Measurements from ENCODE around the gene CAMKV.
A peak's percentile ranks its signal among the peaks of the same experiment; 100 is the strongest.
"Not testable (repeated sequence)": the region's sequence is repeated elsewhere in the genome, so short reads cannot be mapped to it uniquely, and the experiment has no call there.

The CAMKV gene, protein sequence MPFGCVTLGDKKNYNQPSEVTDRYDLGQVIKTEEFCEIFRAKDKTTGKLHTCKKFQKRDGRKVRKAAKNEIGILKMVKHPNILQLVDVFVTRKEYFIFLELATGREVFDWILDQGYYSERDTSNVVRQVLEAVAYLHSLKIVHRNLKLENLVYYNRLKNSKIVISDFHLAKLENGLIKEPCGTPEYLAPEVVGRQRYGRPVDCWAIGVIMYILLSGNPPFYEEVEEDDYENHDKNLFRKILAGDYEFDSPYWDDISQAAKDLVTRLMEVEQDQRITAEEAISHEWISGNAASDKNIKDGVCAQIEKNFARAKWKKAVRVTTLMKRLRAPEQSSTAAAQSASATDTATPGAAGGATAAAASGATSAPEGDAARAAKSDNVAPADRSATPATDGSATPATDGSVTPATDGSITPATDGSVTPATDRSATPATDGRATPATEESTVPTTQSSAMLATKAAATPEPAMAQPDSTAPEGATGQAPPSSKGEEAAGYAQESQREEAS

DNA sequence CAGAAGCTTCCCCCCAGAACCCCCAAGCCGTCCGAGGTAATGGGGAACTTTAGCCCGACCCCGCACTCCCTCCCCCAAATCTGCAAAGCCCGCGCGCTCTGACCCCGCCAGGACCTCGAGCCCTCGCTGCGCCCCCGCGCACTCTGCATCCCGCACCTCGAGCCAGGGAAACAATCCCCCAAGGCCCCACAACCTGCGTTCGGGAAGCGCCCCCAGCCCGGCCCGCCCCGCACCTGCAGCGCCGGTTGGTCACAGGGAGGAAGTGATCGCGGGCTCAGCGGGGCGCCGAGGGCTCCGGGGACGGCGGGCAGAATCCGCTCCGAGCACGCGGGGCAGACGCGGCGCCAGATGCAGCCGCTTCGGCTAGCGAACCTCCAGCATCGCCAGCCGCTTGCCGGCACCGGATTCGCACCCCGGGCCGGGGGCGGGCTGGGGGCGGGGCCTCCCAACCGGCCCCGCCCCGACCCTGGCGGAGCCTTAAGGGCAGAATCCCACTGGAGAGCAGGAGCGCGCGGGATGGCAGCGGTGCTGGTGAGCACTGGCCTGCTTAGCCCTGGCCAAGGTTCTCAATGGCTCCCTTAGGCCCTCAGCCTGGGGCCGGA is at the start of gene CAMKV:
TSS of gene CAMKV (minus strand) at position 382 of the 602 bp plus-strand sequence. CDS start 7,518 bp downstream, outside the sequence.
- TF ChIP-seq, protein P1, sequence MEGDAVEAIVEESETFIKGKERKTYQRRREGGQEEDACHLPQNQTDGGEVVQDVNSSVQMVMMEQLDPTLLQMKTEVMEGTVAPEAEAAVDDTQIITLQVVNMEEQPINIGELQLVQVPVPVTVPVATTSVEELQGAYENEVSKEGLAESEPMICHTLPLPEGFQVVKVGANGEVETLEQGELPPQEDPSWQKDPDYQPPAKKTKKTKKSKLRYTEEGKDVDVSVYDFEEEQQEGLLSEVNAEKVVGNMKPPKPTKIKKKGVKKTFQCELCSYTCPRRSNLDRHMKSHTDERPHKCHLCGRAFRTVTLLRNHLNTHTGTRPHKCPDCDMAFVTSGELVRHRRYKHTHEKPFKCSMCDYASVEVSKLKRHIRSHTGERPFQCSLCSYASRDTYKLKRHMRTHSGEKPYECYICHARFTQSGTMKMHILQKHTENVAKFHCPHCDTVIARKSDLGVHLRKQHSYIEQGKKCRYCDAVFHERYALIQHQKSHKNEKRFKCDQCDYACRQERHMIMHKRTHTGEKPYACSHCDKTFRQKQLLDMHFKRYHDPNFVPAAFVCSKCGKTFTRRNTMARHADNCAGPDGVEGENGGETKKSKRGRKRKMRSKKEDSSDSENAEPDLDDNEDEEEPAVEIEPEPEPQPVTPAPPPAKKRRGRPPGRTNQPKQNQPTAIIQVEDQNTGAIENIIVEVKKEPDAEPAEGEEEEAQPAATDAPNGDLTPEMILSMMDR (IDR thresholded peaks at IDR 0.05; ENCODE audit: control insufficient read depth, insufficient read depth, low read depth, low read length, missing control alignments) = no peak
- no peak within 1 kb of the TSS; the same call in 1 of the 2 replicates for H3K4me3 ChIP-seq (ENCODE audit: control insufficient read depth, low read depth, low read length)
- no peak for DNase-seq (ENCODE audit: low read depth)

DNA sequence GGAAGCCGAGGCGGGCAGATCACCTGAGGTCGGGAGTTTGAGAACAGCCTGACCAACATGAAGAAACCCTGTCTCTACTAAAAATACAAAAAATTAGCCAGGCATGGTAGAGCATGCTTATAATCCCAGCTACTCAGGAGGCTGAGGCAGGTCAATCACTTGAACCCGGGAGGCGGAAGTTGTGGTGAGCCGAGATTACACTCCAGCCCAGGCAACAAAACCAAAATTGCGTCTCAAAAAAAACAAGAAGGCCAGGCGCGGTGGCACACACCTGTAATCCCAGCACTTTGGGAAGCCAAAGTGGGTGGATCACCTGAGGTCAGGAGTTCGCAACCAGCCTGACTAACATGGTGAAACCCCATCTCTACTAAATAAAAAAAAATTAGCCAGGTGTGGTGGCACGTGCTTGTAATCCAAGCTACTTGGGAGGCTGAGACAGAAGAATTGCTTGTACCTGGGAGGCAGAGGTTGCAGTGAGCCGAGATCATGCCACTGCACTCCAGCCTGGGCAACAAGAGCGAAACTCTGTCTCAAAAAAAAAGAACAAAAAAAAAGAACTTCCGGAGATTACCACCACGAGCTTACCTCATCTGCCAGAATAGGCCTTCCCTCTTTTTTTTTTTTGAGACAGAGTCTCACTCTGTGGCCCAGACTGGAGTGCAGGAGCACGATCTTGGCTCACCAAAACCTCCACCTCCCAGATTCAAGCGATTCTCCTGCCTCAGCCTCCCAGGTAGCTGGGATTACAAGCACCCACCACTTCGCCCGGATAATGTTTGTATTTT is 48.3 kb upstream of the CAMKV start:
- H3K4me3 ChIP-seq (ENCODE audit: control insufficient read depth, low read depth, low read length); DNase-seq (ENCODE audit: low read depth): not testable (repeated sequence)

DNA sequence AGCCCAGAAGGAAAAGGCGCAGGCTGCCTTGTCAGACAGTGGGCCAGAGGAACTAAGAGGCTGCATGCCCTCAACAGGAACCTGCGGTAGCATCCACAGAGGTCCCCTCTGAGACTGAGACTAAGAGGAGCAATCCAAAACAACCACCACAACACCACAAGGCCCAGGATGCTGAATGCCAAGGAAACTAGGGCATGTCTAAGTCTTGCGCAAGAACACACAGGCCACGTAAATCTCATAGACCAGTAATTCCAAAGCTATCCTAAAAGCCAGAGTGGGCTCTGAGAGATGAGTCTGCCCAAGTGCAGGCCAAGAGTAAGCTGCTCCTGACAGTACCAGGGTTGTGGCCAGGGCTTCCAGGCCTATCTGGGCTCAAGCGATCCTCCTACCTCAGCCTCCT is 47.0 kb upstream of the CAMKV start:
- TF ChIP-seq, protein P1 (IDR thresholded peaks at IDR 0.05; ENCODE audit: control insufficient read depth, insufficient read depth, low read depth, low read length, missing control alignments) = no peak
- no peak overlapping the region for H3K4me3 ChIP-seq (ENCODE audit: control insufficient read depth, low read depth, low read length)
- peak; percentile 59 for DNase-seq (ENCODE audit: low read depth)

GRCh38 chr3:49914906-49915305 is 45.2 kb upstream of the CAMKV start:
- no peak overlapping the region for H3K4me3 ChIP-seq (ENCODE audit: control insufficient read depth, low read depth, low read length)
- TF ChIP-seq, protein P1 (IDR thresholded peaks at IDR 0.05; ENCODE audit: control insufficient read depth, insufficient read depth, low read depth, low read length, missing control alignments) = no peak
- DNase-seq (ENCODE audit: low read depth) = no peak

DNA sequence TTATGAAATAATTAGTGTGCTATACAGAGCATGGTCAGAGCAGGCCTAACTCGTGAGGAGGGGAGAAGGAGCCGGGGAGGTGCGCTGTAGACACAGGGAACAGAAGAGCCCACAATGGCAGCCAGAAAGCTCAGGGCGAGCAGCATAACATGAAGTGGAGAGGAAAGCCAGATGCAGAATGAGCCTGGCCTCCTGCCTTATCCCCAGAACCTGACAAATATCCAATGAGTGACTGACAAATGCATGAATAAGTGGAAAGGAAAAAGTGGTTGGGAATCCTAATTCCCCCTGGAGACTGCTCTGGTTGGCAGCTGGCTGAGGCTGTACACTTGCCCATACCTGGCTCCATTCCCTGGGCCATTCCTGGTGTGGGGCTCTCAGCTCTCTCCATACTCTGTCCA is 43.2 kb upstream of the CAMKV start:
- TF ChIP-seq, protein P1 (IDR thresholded peaks at IDR 0.05; ENCODE audit: control insufficient read depth, insufficient read depth, low read depth, low read length, missing control alignments) = no peak
- no peak overlapping the region for H3K4me3 ChIP-seq (ENCODE audit: control insufficient read depth, low read depth, low read length)
- no peak for DNase-seq (ENCODE audit: low read depth)

DNA sequence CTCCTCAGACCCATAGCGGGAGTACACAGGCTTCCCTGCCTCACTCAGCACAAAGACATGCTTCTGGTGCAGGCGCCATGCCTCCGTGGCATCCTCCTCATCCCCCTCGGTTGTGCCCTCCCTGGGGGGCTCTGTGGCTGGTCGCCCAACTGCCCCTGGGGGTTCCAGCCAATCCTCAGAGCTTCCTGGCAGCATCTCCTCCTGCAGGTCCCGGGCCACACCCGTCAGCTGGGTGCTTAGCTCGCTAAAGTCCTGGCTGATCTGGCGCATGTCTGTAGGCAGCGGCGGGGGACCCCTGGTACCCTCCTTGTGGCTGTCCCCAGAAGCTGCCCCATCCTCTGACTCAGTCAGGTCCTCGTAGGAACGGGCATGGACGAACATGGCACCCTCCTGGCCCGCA is 41.9 kb upstream of the CAMKV start:
- TF ChIP-seq, protein P1 (IDR thresholded peaks at IDR 0.05; ENCODE audit: control insufficient read depth, insufficient read depth, low read depth, low read length, missing control alignments) = no peak
- H3K4me3 ChIP-seq (ENCODE audit: control insufficient read depth, low read depth, low read length) = no peak overlapping the region
- no peak for DNase-seq (ENCODE audit: low read depth)

Measured in AG09309 (cell line).